Thymus (tissue), 11 donors: ENCODE measurements around the gene IL26. TPM values are rescaled to one million over a fixed set of nuclear protein-coding genes. Genes with fewer than 3 reads are reported as not detected.

ENCODE experiments used
- DNase-seq, 9 donors: peaks; one replicate each; pipeline ENCODE4 v3.0.0-alpha.2; 2013; ENCODE audit warnings: low spot score in 9 of 9, low read depth in 6 of 9, missing footprints in 1 of 9
- H3K27ac ChIP-seq, 2 donors: one replicate each; pipeline ENCODE4 v1.5.1; 2013; ENCODE audit warnings: control low read depth in 1 of 2, low read depth in 1 of 2, low read length in 1 of 2, mild to moderate bottlenecking in 1 of 2, moderate library complexity in 1 of 2
- H3K27me3 ChIP-seq, 2 donors: one replicate each; pipeline ENCODE4 v1.5.1; 2013; ENCODE audit warnings: low read length in 1 of 2; ENCODE audit not compliant: control insufficient read depth in 2 of 2, insufficient read depth in 1 of 2
- H3K36me3 ChIP-seq, 2 donors: one replicate each; pipeline ENCODE4 v1.5.1; 2013; ENCODE audit warnings: low read length in 1 of 2, mild to moderate bottlenecking in 1 of 2, moderate library complexity in 1 of 2; ENCODE audit not compliant: control insufficient read depth in 2 of 2, insufficient read depth in 2 of 2
- H3K4me1 ChIP-seq, 2 donors: one replicate each; pipeline ENCODE4 v1.5.1; 2013; ENCODE audit warnings: low read length in 2 of 2; ENCODE audit not compliant: control insufficient read depth in 2 of 2, insufficient read depth in 2 of 2
- H3K4me3 ChIP-seq, 2 donors: one replicate each; pipeline ENCODE4 v1.5.1; 2013; ENCODE audit warnings: low read length in 2 of 2, control low read depth in 1 of 2, mild to moderate bottlenecking in 1 of 2
- H3K9me3 ChIP-seq, 2 donors: one replicate each; pipeline ENCODE4 v1.5.1; 2013; ENCODE audit warnings: low read length in 1 of 2, mild to moderate bottlenecking in 1 of 2; ENCODE audit not compliant: control insufficient read depth in 2 of 2, insufficient read depth in 1 of 2
- WGBS: extraction: QIAGEN DNeasy Blood & Tissue Kit; methylation state at CpG from one replicate; pipeline ENCODE4 v1.1.7; 2013; 5-methylcytosine and 5-hydroxymethylcytosine counted together
- polyA plus RNA-seq: library from polyadenylated mRNA; stranded (reverse); fragments of 200-250 nt; gene quantifications from one replicate; pipeline ENCODE4 v1.2.3, GENCODE V29; 2013
- total RNA-seq: library from RNA; stranded (reverse); fragments of 120-200 nt; gene quantifications from one replicate; pipeline ENCODE4 v1.2.4, GENCODE V29; 2013
- donor health status: healthy.

IL26 gene
- total and polyA plus RNA-seq, 2 donors: 0.07 TPM; not detected in 1

DNA sequence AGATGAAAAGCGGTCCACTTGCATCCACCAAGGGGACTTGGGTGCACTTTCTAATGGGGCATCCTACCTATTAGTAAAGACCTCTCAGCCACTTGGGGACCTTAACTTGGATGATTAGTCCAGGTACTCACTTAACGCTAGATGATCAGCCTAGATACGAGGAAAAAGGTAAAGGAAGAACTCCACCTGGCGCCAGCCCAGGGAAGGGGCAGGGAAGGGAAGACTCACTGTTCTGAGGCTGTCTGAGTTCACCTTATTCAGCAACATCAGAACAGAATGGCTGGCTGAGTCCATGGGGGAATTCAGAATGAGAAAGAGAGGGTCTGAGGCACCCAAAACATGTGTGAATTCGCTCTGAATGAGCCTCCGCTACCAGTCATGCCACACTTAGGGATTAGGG lies 20.7 kb upstream of the IL26 start:
- no peak overlapping the region for H3K27ac ChIP-seq
- H3K36me3 ChIP-seq: no peaks in the 10 kb centered on the region
- no peak overlapping the region for H3K4me3 ChIP-seq
- H3K4me1 ChIP-seq: no peaks in the 10 kb centered on the region
- WGBS: 98% methylated on average over 6 of the region's 6 CpGs
- no peaks in the 10 kb centered on the region for H3K9me3 ChIP-seq
- DNase-seq: no peak
- H3K27me3 ChIP-seq: no peaks in the 10 kb centered on the region

- Histone ChIP-seq H3K27ac (no peak overlapping the region), H3K9me3 (no peaks in the 10 kb centered on the region), H3K4me1 (peaks cover 5 to 9% of the 10 kb centered on the region in 2 donors), H3K4me3 (no peak overlapping the region), H3K27me3 (no peaks in the 10 kb centered on the region), H3K36me3 (no peaks in the 10 kb centered on the region)
- no peak for DNase-seq
- 87% methylated on average over 6 of the region's 6 CpGs for WGBS
Observed at GRCh38 chr12:68245180-68246021, 19.8 kb upstream of the IL26 start.

DNA sequence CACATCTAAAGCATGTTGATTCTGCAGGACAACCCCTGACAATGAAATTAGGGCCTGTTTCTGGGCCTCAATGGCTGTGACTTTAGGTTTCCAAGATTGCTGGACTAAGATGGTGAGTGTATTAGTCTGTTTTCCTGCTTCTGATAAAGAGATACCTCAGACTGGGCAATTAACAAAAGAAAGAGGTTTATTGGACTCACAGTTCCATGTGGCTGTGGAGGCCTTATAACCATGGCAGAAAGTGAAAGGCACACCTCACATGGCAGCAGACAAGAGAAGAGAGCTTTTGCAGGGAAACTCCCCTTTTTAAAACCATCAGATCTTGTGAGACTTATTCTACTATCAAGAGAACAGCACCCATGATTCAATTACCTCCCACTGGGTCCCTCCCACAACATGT lies 17.2 kb upstream of the IL26 start:
- no peak for DNase-seq
- Histone ChIP-seq H3K9me3 (no peaks in the 10 kb centered on the region), H3K36me3 (no peaks in the 10 kb centered on the region), H3K4me1 (peaks cover 6 to 15% of the 10 kb centered on the region in 2 donors), H3K4me3 (no peak overlapping the region), H3K27ac (no peak overlapping the region), H3K27me3 (no peaks in the 10 kb centered on the region)

- Histone ChIP-seq H3K27me3 (no peaks in the 10 kb centered on the region), H3K4me3 (no peak overlapping the region), H3K27ac (peak overlapping the region; percentile 57 to 77), H3K4me1 (peaks cover 14 to 32% of the 10 kb centered on the region in 2 donors), H3K9me3 (no peaks in the 10 kb centered on the region), H3K36me3 (no peaks in the 10 kb centered on the region)
- DNase-seq: peak in 7 of 9 donors; percentile 42 to 84 (median 63)
- 4% methylated on average over 1 of the region's 1 CpG for WGBS
Observed at GRCh38 chr12:68240975-68241374, 15.4 kb upstream of the IL26 start.

GRCh38 chr12:68240079-68240478 lies 14.5 kb upstream of the IL26 start:
- Histone ChIP-seq H3K27ac (no peak overlapping the region), H3K27me3 (no peaks in the 10 kb centered on the region), H3K4me1 (peaks cover 14 to 32% of the 10 kb centered on the region in 2 donors), H3K9me3 (no peaks in the 10 kb centered on the region), H3K36me3 (no peaks in the 10 kb centered on the region), H3K4me3 (no peak overlapping the region)
- WGBS: 93% methylated on average over 1 of the region's 1 CpG
- no peak for DNase-seq

DNA sequence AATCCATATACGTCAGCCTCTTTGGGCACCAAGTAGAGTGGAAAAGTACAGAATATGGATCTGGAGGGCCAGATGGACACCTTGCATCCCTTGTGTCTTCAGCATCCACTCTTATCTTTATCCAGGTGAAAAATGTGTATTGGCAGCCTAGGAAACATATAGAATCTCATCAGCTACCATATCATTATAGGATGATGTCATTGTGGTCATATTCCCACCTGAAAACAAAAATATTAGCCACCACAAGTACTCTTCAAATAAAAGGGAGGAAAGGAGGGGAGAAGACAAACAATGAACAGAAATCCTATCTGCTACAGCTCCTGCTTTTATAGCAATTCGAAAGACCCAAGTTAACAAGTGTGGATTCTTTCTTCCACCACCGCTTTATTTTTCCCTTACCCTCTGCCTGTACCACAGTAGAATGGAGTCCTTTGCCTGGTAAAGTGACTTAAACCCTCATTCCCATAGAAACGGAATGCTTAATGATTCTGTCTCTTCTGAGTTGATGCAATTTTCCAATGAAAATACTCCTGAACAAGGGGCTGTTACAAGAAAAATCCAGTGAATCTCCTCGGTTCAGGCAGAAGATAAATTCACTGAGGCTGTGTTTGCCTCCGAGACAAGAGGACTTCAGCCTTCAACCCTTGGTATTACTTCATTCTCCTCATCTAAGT lies 13.8 kb upstream of the IL26 start:
- no peak for DNase-seq
- Histone ChIP-seq H3K27ac (no peak overlapping the region), H3K27me3 (no peaks in the 10 kb centered on the region), H3K9me3 (no peaks in the 10 kb centered on the region), H3K4me3 (no peak overlapping the region), H3K4me1 (peaks cover 14 to 36% of the 10 kb centered on the region in 2 donors), H3K36me3 (no peaks in the 10 kb centered on the region)
- 97% methylated on average over 6 of the region's 6 CpGs for WGBS

DNA sequence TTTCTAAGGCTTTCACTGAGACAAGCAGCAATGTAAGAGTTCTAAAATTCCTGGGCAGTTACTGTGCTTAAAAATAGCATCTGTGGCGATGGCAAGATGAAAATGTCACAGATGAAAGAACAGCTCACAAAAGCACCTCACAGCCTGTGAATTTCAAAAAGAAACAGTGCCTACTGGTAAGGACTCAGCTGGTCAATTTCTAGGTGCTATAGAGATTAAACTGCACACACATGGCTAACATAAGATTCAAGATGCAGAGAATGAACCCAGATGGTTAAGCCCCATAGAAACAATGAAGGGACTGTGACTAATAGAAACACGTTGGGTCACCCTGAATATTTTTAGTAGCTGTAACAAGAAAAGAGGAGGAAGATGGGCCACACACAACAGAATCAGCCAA lies 12.0 kb upstream of the IL26 start:
- no peaks in the 10 kb centered on the region for H3K9me3 ChIP-seq
- peak in 1 of 9 donors; percentile 49 for DNase-seq
- H3K36me3 ChIP-seq: no peaks in the 10 kb centered on the region
- peaks cover 14 to 42% of the 10 kb centered on the region in 2 donors for H3K4me1 ChIP-seq
- 41% methylated on average over 2 of the region's 2 CpGs for WGBS
- H3K27ac ChIP-seq: peak overlapping the region in 1 of 2 donors; percentile 61
- H3K4me3 ChIP-seq: no peak overlapping the region
- H3K27me3 ChIP-seq: no peaks in the 10 kb centered on the region

DNA sequence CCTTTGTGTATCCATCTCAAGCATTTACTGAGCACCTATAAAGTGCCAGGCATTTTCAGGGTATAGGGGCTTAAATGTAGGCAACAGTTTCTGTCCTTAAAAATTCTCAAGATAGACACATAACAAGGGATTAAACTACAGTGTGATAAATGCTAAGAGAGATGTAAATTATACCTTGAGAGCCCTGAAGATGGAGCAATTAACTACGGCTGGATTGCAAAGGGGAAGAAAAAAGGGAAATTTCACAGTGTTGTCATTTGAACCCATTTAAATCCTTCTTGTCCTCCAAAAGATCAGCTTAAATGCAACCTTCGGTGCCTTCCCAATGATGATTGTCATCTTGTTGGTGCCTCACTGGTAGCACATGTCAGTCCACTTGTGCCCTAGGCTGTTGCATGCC lies 11.5 kb upstream of the IL26 start:
- H3K27ac ChIP-seq: peak overlapping the region in 1 of 2 donors; percentile 61
- peak overlapping the region; percentile 23 to 44 for H3K4me3 ChIP-seq
- H3K36me3 ChIP-seq: no peaks in the 10 kb centered on the region
- H3K9me3 ChIP-seq: no peaks in the 10 kb centered on the region
- 79% methylated on average over 2 of the region's 2 CpGs for WGBS
- peaks cover 14 to 42% of the 10 kb centered on the region in 2 donors for H3K4me1 ChIP-seq
- no peaks in the 10 kb centered on the region for H3K27me3 ChIP-seq
- no peak for DNase-seq

GRCh38 chr12:68236421-68237059 lies 10.9 kb upstream of the IL26 start:
- Histone ChIP-seq H3K4me3 (peak overlapping the region; percentile 23 to 44), H3K27ac (peak overlapping the region; percentile 55 to 61), H3K9me3 (no peaks in the 10 kb centered on the region), H3K36me3 (no peaks in the 10 kb centered on the region), H3K27me3 (no peaks in the 10 kb centered on the region), H3K4me1 (peaks cover 14 to 42% of the 10 kb centered on the region in 2 donors)
- DNase-seq: peak; percentile 42 to 86 (median 67)
- WGBS: 34% methylated on average over 8 of the region's 8 CpGs
